GM12873 (cell line): Measurements from ENCODE around the gene LARGE1.

ENCODE experiments used
- TF ChIP-seq, protein P1 (sequence below): IDR thresholded peaks from 2 replicates; pipeline ENCODE4 v1.5.1; 2012; ENCODE audit warnings: low read depth, mild to moderate bottlenecking, moderate library complexity, low read length, control low read depth; ENCODE audit not compliant: insufficient read depth; ENCODE audit errors: missing control alignments

LARGE1 gene

DNA sequence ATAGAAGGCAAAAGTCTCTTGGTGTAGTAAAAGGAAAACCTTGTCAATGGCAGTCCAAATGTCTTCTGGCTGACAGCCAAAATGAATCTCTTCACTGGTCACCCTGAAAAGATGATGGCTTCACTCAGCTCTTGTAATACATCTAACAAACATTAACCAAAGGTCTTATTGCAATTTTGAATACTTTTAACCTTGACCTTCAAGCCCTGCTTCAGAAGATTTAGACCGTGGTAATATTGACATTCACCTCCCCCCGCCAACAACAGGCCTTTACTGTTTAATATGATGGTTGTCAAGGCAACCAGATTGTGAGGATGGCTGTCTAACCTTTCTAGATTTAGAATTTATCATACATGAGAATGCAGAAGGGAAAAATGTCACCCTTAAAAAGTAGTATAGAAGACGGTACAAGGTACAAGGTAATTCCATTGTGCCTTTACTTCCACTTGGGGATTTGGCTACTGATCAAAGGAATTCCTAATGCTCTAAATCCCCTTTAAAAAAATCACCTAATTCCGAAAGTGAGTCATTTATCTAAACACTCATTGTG, 342.3 kb downstream of the LARGE1 start:
- TF ChIP-seq, protein P1, sequence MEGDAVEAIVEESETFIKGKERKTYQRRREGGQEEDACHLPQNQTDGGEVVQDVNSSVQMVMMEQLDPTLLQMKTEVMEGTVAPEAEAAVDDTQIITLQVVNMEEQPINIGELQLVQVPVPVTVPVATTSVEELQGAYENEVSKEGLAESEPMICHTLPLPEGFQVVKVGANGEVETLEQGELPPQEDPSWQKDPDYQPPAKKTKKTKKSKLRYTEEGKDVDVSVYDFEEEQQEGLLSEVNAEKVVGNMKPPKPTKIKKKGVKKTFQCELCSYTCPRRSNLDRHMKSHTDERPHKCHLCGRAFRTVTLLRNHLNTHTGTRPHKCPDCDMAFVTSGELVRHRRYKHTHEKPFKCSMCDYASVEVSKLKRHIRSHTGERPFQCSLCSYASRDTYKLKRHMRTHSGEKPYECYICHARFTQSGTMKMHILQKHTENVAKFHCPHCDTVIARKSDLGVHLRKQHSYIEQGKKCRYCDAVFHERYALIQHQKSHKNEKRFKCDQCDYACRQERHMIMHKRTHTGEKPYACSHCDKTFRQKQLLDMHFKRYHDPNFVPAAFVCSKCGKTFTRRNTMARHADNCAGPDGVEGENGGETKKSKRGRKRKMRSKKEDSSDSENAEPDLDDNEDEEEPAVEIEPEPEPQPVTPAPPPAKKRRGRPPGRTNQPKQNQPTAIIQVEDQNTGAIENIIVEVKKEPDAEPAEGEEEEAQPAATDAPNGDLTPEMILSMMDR, result no peak

DNA sequence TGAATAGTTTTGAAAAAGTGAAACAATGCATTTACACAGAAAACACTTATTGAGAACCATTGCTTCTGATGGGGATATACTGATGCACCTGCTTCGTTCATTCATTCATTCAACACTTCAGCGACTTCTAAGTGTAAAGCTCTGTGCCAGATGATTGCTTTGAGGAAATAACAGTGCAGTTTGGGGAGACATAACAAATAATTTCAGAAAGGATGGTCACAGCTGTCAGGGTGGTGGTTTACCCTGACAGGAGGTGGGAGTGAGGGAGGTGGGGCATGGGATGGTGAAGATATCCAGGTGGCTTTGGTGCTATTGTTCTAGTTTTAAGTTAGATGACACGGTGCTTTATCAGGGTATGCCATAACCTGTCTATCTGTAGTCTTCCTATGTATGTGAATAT, 344.1 kb downstream of the LARGE1 start:
- TF ChIP-seq, protein P1, result no peak

DNA sequence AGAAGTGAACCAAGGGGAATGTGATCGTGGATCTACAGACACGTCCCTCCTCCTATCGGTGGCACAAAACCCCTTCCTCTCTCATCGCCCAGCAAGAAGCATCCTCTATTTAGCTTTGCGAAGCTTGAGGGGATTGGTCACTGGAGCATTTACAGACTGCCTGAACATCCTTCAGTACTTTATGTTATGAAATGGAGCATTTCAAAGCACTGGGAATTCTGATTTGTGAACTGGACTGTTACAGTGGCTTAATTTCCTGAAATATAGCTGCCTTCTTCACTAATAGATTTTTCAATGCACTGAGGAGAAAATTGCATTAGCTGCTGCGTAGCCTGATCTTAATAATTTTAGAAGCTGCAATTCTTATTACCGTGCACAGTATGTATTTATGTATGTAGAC, 344.5 kb downstream of the LARGE1 start:
- TF ChIP-seq, protein P1, result no peak

DNA sequence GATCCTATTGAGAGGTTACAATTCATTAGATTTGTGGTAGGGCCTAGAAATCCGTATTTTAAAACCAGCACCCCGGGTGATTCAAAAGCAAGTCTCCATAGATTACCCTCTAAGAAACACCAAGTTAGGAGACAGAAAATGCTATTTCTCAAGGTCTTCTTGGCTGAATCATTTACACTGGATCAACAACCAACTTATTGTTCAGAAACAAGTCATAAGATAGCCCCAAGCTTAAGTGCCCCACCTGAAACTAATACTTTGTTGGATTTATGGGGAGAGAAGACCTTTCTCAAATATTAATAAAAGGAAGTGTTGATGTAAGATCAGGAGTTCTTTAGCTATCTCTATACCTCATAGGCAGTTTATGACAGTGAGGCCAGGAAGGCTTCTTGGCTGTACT, 345.2 kb downstream of the LARGE1 start:
- TF ChIP-seq, protein P1, result no peak

DNA sequence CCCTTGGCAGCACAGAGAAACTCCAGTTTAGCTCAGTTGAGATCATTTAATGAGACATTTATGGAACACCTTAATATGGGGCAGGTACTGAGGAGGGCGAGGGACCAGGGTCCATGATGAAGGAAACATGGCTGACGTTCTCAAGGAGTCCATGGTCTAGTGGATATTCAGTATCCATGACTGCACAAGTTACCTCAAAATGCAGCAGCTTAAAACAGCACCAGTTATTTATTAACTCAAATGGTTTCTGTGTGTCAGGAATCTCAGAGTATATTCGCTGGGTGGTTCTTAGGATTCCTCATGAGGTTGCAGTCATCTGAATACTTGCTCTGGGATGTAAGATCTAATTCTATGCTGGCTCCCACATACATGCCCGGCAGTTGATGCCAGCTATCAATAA, 346.8 kb downstream of the LARGE1 start:
- TF ChIP-seq, protein P1, result no peak

DNA sequence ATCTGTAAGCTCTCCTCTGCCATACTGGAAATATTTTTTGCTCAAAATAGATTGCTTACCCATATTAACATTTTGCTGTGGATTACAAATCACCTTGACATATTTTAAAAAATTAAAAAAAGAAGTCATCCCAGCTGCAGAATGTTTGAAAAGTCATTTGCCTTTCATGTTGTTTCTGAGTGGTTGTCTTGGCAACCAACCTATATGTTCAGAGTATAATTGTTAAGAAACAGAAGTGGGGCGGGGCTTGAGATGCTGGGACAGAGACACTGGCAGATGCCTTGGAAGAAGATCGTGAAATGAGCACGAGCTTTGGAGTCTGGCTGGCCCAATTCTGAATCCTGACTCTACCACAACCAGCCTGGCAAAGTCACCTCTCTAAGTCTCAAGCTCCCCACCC, 348.2 kb downstream of the LARGE1 start:
- TF ChIP-seq, protein P1, result no peak

DNA sequence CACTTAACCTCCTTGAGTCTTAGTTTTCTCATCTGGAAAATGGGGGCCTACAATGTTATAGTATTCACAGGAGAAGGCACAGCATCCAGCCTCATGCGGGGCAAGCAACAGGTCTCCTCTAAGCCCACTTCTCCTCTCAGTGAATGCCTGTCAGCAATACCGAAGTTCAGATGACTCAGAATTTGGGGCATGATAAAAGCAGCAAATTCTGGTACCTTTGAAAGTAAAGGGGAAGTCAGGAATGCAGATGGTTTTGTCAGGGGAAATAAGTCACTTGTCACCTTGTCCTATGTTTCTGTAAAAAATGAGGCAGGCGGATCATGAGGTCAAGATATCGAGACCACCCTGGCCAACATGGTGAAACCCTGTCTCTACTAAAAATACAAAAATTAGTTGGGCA, 350.2 kb downstream of the LARGE1 start:
- TF ChIP-seq, protein P1, result no peak
